GM18505 (cell line): ENCODE measurements around the gene NTPCR.

Experiments used
- ATAC-seq: cut with Tn5 transposase; IDR thresholded peaks from one replicate; pipeline ENCODE4 v1.9.1; 2021; ENCODE audit not compliant: unreplicated experiment
- POLR2A ChIP-seq: IDR thresholded peaks from 4 replicates; pipeline ENCODE4 v1.6.1; 2011; ENCODE audit warnings: borderline replicate concordance; ENCODE audit not compliant: insufficient read depth, insufficient read length; ENCODE audit errors: extremely low read depth

NTPCR gene

DNA sequence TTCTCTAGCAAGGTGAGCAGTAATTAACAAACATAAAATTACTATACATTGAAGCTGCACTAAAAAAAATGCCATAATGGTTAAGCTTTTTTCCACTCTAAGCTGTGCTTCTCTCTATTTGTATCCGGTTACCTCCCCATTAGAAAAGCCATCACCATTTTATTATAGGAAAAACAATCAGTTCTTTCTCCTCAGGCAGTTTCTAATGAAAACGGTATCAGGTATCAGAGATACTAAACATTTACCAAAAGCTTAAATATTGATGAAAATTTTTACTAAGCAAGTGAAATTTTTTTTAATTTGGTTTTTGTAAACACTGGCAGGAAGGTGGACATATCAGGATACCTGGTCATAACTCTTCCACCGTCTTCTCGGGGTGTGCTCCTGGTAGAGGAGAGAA lies 14.2 kb downstream of the NTPCR start:
- TF ChIP-seq POLR2A, result no peak
- ATAC-seq, result no peak

DNA sequence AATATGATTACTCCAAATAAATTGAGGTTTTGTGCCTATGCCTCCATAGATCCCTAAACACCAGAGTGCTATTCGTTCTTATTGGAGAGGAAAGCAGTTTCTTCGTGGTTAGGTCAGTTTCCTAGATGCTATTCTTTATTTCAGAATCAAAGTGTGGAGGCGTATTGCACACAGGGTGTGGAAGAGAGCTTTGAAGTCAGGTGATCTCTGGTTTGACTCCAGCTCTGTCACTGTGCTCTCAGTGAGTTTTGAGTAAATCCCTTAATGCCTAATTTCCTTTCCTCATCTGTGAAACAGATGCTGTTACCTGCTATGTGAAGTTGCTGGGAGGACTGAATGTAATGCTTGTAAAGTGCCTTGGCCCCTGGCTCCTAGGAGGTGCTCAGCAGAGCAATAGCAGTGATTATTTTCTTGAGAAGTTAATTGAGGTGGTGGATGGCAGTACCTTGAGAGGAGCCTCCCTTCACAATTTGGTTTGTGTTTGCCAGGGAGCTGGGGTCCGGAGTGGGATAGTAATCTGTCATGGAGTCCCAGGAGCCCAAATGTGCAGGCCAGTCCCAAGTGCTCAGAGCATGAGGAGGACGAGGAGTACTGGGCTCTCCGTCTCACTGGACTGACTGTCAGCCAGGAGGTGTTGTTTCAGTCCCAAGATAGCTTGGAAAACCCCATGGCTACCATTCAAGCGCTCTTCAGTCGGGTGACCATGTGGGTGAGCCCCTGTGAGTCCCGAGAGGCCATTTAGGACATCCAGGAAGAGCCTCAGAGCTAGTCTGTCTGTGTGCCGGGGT lies 14.9 kb downstream of the NTPCR start:
- no peak for TF ChIP-seq POLR2A
- no peak for ATAC-seq

DNA sequence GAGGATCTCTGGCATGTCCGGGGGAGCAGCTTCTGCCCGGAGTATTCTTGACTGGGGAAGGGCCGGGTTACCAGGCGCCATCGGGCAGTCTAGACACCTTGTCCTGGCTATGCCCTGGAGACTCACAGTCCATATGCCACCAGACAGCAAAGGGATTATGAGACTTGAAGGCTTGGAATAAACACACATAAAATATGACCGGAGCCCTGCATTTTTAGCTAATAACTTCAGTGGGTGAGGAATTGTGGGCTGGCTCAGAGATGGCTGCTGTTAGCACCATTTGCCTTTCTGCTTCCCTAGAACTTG lies 15.5 kb downstream of the NTPCR start:
- ATAC-seq, result no peak
- TF ChIP-seq POLR2A, result no peak

DNA sequence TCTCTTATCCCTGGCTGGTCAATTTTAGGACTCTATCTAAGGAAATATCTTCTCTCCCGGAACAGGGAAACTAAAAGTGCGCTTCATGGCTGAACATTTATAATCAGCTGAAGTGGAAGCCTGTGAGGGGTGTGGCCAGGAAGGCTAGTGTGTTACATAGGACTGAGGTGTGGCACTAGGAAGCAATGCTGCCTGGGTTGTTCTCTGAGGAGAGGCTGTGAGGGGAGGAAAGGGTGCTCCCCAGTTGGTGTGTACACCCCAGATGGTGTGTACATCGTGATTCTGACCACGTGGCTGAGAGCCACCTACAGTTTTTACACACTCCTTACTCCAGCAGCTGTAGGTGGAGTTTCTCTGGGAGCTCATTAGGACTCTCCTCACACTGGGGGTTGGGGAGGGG lies 16.3 kb downstream of the NTPCR start:
- ATAC-seq, result no peak
- TF ChIP-seq POLR2A, result no peak

DNA sequence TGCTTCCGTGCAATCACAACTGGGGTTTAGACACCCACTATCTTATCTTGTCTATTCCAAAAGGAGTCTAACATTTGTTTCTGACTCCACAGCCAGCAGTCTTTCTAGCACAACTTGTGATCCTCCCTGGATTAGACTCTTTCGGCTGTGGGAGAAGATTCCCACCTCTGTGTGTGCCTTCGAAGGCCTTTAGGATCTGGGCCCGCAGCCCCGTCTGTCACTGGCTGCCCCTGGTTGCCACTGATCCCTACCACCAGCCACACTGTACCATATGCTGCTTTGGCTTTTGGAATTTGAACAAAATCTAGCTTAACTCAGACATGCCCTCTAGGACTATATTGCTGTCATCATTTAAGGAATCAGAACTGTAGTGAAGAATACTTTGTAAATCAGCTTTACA lies 18.0 kb downstream of the NTPCR start:
- TF ChIP-seq POLR2A, result no peak
- no peak for ATAC-seq

DNA sequence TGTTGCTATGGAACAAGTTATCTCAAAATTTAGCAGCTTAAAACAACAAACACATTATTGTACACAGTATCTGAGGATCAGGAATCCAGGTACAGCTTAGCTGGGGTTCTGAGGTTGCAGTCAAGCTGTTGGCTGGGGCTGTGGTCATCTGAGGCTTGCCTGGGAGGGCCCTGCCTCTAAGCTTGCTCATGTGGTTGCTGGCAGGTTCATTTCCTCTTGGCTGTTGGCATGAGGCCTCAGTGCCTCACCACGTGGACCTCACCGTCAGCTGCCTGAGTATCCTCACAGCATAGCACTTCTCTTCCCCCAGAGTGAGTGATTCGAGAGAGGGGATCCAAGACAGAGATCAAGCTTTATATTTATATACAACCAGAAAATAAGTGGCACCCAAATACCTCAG lies 18.6 kb downstream of the NTPCR start:
- ATAC-seq, result no peak
- TF ChIP-seq POLR2A, result no peak

DNA sequence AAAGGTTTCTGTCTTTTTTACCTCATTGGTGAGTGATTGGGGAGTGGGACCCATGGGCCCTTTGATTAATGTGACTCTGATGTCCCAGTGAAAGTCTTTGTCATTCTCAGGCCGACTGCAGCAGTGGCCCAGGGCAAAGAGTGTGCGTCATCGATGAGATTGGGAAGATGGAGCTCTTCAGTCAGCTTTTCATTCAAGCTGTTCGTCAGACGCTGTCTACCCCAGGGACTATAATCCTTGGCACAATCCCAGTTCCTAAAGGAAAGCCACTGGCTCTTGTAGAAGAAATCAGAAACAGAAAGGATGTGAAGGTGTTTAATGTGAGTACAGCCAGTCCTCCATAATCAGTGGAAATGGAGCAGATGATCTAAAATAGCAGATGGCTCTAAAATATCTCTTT lies 19.4 kb downstream of the NTPCR start:
- ATAC-seq, result no peak
- TF ChIP-seq POLR2A, result no peak

DNA sequence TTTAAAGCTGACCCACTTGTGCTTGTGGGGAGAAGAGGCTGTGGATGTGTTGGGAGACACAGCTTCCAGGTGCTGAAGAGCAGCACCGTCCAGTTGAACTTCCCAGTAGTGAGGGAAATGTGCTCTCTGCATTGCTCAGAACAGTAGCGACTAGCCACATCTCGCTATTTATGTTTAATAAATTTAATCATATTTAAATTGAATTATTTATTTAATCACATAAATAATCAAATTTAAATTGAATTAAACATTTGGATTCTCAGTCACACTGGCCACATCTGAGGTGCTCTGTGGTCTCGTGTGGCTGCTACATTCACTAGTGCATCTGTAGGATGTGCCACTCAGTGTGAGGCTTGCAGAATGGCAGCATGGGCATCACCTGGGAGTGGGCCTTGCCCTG lies 20.1 kb downstream of the NTPCR start:
- no peak for TF ChIP-seq POLR2A
- no peak for ATAC-seq

DNA sequence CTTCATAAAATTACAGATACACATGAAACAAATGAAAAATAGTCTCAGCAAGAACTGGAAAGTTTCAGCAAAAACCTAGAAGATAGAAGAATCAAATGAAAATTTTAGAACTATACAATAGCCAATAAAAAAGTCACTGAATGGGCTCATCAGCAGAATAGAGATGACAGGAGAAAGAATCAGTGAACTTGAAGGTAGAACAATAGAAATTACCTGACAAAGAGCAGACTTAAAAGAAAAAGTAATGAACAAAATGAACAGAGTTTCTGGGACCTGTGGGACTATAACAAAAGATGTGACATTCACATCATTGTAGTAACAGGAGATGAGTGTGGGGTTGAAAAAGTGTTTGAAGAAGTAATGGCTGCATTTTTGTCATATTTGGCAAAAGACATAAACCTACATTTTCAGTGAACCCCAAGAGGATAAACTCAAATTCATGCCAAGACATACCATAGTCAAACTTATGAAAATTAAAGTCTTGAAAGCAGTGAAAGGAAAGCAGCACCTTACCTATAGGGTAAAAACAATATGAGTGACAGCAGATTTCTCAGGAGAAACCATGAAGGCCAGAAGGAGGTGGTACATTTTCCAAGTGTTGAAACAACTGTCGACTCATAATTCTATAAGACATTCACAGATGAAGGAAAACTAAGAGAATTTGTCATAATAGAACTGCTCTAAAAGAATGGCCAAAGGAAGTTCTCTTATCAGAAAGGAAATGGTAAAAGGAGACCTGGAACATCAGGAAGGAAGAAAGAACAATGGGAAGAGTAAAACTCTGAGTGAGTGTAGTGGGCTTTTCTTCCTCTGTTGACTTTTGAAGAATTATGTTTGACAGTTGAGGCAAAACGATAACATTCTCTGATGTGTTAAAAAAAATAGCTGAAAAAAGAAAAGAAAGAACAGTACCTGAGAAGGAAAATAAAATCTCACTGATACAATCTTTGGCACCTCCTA lies 23.5 kb downstream of the NTPCR start:
- ATAC-seq, result no peak
- TF ChIP-seq POLR2A, result no peak

DNA sequence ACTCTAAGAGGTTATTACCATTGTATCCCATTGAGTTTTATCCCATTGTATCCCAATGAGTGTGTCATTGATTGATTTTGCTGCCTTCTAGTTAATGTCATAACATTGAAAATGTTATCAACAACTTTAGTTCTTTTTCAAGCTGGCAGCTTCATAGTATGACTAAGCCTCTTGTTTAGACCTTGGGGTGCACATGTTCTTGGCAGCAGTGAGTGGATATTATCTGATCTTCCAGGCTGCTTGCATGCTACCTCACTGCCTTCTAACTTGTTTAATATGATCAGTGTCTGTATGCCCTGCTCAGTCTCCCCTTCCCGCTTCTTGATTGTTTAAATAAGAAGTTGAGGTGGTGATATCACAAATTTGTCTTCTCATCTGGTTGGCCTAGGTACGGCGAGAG lies 24.6 kb downstream of the NTPCR start:
- no peak for ATAC-seq
- TF ChIP-seq POLR2A, result no peak

DNA sequence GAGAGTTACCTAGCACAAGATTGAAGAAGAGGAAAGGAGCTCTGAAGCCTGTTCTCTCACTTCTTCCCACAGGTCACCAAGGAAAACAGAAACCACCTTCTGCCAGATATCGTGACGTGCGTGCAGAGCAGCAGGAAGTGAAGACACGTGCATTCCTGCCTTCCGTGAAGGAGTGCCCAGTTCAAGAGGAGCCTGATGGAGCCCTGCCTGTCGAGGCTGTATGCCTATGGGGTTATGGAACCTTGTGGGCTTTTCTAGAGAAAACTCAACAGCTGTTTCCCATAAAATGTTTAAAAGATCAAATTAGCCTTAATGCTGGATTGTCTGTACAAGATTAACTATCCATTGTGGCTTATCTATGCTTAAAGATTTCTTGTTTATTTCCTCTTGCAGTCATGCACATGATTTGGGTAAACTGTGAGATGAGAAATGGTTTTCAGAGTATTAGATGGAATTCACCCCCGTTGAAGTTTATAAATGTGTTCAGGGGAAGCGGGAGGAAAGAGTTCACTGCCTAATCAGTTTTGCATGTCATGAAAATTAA lies 27.8 kb downstream of the NTPCR start:
- no peak for TF ChIP-seq POLR2A
- ATAC-seq, result no peak

DNA sequence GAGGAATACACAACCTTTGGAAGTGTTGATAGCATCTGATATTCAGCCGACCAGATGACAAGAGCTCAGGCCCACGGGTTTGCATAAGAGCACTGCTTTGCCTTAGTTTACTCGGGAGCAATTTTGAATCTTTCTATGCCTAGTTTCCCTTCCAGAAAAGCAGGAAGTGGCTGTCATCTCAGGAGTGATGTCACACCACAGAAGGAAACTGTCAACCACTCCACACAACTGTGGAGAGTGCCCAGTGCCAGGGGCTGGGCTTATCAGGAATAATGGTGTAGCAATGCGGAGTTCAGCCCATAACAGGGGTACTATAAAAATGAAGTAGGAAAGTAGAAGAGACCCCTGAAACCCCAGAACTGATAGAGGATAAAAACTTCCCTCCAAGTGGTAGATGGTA lies 28.4 kb downstream of the NTPCR start:
- TF ChIP-seq POLR2A, result no peak
- ATAC-seq, result no peak

DNA sequence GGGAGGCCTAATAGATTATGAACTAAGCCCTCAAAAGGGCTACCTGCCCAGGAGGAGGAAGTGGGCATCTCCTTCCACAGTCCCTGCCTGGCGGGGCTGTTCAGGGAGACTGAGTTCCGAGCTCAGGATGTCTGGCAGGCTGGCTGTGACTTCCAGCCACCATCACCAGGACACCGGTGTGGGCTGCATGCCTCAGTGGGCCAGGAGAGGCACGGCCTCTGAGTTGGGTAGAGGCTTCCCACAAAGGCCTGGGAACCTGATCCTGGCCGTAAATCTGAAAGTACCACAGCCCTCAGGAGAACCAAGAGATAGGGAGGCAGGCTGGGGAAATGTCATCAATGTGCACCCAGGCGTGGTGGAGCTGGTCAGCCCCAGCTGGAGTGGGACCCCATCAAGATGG lies 29.1 kb downstream of the NTPCR start:
- ATAC-seq, result no peak
- TF ChIP-seq POLR2A, result no peak
